Measurements from ENCODE around the gene ALG14. TPM values are rescaled to one million over a fixed set of nuclear protein-coding genes. Genes with fewer than 3 reads are reported as not detected.

ALG14 gene
- total RNA-seq: 1 to 10 TPM in 2 of 4 donors, under 1 TPM in 2; 0.53 to 1.3 (median 1.0) TPM

DNA sequence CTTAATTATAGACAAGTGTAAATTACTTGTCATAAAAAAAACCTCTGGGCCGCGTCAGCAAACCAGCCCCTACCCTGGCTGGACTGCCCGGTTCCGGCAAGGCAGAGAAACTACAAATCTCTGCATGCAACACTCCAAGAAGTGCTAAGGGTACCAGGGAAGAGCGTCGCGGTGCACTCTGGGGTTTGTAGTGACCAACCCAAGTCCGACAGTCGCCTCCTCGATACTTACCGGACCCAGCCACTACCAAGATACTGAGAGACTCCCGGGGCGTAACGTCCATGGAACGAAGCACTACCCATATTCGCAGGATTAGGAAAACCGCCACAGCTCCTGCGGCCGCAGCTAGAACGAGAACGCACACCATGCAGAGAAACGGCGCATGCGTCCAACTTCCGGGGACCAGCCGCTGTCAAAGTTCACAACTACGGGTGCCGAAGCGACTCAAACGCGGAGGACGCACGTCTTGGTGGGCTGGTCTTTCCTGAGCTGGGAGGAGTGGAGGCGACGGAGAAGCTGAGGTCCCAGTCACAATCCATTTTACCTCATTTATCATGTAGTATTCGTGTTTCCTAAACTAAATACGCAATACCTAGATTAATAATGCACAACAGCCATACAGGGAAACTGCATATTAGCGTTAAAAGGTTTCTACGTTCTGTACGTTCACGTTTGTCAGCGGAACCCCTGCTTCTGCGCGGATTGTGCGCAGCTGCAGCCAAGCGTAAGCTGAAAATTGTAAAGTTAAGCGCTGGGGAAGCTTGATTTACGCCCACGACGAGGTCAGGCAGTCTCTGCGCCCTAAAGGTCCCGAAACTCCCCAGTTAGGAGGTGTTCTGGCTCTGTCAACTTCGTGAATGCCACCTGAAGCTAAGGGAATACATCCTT is at the start of gene ALG14:
Gene ALG14, minus strand, starts transcription at position 420 of the 888 bp plus-strand sequence. Its CDS starts 53 bp downstream, at position 367.
- 1% methylated on average over 29 to 40 of the region's 53 CpGs for WGBS, 2 donors

GRCh38 chr1:95122151-95122697 is 49.5 kb upstream of the ALG14 start:
- peaks cover 0 to 51% (median 0%) of the 10 kb centered on the region in 4 donors for H3K27me3 ChIP-seq
- TF ChIP-seq POLR2A (IDR thresholded peaks at IDR 0.05): no peak
- TF ChIP-seq, protein P1, sequence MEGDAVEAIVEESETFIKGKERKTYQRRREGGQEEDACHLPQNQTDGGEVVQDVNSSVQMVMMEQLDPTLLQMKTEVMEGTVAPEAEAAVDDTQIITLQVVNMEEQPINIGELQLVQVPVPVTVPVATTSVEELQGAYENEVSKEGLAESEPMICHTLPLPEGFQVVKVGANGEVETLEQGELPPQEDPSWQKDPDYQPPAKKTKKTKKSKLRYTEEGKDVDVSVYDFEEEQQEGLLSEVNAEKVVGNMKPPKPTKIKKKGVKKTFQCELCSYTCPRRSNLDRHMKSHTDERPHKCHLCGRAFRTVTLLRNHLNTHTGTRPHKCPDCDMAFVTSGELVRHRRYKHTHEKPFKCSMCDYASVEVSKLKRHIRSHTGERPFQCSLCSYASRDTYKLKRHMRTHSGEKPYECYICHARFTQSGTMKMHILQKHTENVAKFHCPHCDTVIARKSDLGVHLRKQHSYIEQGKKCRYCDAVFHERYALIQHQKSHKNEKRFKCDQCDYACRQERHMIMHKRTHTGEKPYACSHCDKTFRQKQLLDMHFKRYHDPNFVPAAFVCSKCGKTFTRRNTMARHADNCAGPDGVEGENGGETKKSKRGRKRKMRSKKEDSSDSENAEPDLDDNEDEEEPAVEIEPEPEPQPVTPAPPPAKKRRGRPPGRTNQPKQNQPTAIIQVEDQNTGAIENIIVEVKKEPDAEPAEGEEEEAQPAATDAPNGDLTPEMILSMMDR (IDR thresholded peaks at IDR 0.05): no peak
- no peak overlapping the region for H3K27ac ChIP-seq
- H3K36me3 ChIP-seq: no peaks in the 10 kb centered on the region
- DNase-seq: no peak
- H3K4me3 ChIP-seq: no peak overlapping the region
- H3K4me1 ChIP-seq: peaks cover 3 to 11% (median 4%) of the 10 kb centered on the region in 3 donors
- 70 to 76% methylated on average over 6 to 8 of the region's 8 CpGs for WGBS, 2 donors
- intact Hi-C loops (cut with DNase I): no loop called here
- no peaks in the 10 kb centered on the region for H3K9me3 ChIP-seq

More for the DNA sequence above, at the start of gene ALG14:
- peak within 1 kb of the TSS; percentile 64 to 84 (median 71) for H3K4me3 ChIP-seq
- no peaks in the 10 kb centered on the region for H3K9me3 ChIP-seq
- H3K4me1 ChIP-seq: peaks cover 0 to 15% (median 5%) of the 10 kb centered on the region in 3 donors
- DNase-seq: peak; percentile 75
- peaks cover 0 to 7% (median 0%) of the 10 kb centered on the region in 3 donors for H3K36me3 ChIP-seq
- peaks cover 0 to 4% (median 0%) of the 10 kb centered on the region in 4 donors for H3K27me3 ChIP-seq
- intact Hi-C loops (cut with DNase I): loop anchor here (10.0 kb wide), 1 partner anchor 162 kb away; the partner anchor contains the start of gene RWDD3
- peak within 1 kb of the TSS; percentile 84 to 96 (median 94) for H3K27ac ChIP-seq
- TF ChIP-seq POLR2A (IDR thresholded peaks at IDR 0.05): peak in 3 of 4 donors; percentile 16 to 72 (median 39)
- TF ChIP-seq, protein P1 (IDR thresholded peaks at IDR 0.05): peak in 1 of 6 experiments; percentile 29

GRCh38 chr1:95119273-95119672 is 46.5 kb upstream of the ALG14 start:
- Histone ChIP-seq H3K4me1 (peaks cover 3 to 19% (median 4%) of the 10 kb centered on the region in 3 donors), H3K9me3 (no peaks in the 10 kb centered on the region), H3K36me3 (no peaks in the 10 kb centered on the region), H3K27me3 (peaks cover 0 to 63% (median 0%) of the 10 kb centered on the region in 4 donors), H3K27ac (no peak overlapping the region), H3K4me3 (no peak overlapping the region)
- no peak for DNase-seq
- intact Hi-C loops (cut with DNase I): no loop called here
- no peak for TF ChIP-seq POLR2A (IDR thresholded peaks at IDR 0.05)
- TF ChIP-seq, protein P1 (IDR thresholded peaks at IDR 0.05): no peak

- Histone ChIP-seq H3K36me3 (no peaks in the 10 kb centered on the region), H3K27ac (no peak overlapping the region), H3K9me3 (no peaks in the 10 kb centered on the region), H3K4me1 (peaks cover 3 to 19% (median 4%) of the 10 kb centered on the region in 3 donors), H3K27me3 (peaks cover 0 to 67% (median 0%) of the 10 kb centered on the region in 4 donors), H3K4me3 (no peak overlapping the region)
- TF ChIP-seq POLR2A (IDR thresholded peaks at IDR 0.05): no peak
- TF ChIP-seq, protein P1 (IDR thresholded peaks at IDR 0.05): no peak
- no peak for DNase-seq
- WGBS, 2 donors: 88 to 94% methylated on average over 6 of the region's 6 CpGs
- intact Hi-C loops (cut with DNase I): no loop called here
Observed at GRCh38 chr1:95118710-95119109, 46.0 kb upstream of the ALG14 start.

Measured in esophagus squamous epithelium (tissue), 5 donors.